ENCODE results near the gene ZNF350. TPM values are rescaled to one million over a fixed set of nuclear protein-coding genes. Genes with fewer than 3 reads are reported as not detected.
A peak's percentile ranks its signal among the peaks of the same experiment; 100 is the strongest.

Gene ZNF350
- total and polyA plus RNA-seq, 2 donors (not counting 3 experiments of a cell fraction or from before 2014, with no cell fraction given), result 2.6 to 9.8 TPM

DNA sequence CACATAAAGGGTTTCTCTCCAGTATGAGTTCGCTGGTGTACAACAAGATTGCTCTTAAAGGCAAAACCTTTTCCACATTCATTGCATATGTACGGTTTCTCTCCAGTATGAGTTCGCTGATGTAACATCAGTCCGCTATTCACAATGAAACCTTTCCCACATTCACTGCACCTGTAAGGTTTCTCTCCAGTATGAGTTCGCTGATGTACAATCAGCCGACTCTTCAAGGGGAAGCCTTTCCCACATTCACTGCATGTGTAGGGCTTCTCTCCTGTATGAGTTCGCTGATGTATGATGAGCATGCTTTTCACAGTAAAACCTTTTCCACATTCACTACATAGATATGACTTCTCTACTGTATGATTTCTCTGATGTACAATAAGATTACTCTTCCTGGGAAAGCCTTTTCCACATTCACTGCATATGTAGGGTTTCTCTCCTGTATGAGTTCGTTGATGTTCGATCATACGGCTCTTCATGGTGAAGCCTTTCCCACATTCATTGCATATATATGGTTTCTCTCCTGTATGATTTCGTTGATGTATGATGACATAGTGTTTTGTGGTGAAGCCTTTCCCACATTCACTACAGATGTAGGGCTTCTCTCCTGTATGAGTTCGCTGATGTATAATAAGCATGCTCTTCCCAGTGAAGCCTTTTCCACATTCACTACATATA, 47.5 kb upstream of the ZNF350 start:
- H3K4me2 ChIP-seq (ENCODE audit: insufficient read depth, low read length), result no peak overlapping the region
- no TSS peak for BruUV-seq (replicated peaks)
- ChIA-PET POLR2A (no interaction called here), CTCF (no interaction called here)
- no peaks in the 10 kb centered on the region for H3K27me3 ChIP-seq (ENCODE audit: control insufficient read depth in 2 of 2, insufficient read depth in 2 of 2, low read length in 2 of 2)
- H2AFZ ChIP-seq (ENCODE audit: low read depth, low read length), result no peak overlapping the region
- TF ChIP-seq EZH2 (IDR thresholded peaks at IDR 0.05; ENCODE audit: borderline replicate concordance, low read depth, low read length, severe bottlenecking) (no peak), FOS (IDR thresholded peaks at IDR 0.05; ENCODE audit: borderline replicate concordance, insufficient read depth, low read length) (no peak), MYC (IDR thresholded peaks at IDR 0.05; ENCODE audit: low read depth, low read length) (no peak), GATA2 (IDR thresholded peaks at IDR 0.05; ENCODE audit: insufficient read depth, insufficient read length, low read depth, low read length) (no peak)
- DNase-seq (ENCODE audit: low read depth, low spot score), result no peak
- H3K9ac ChIP-seq (replicated peaks; ENCODE audit: extremely low read depth, insufficient read depth, low read length), result no peak overlapping the region
- no peak overlapping the region for H3K27ac ChIP-seq (ENCODE audit: insufficient read depth, low read depth, low read length)
- intact Hi-C loops (cut with micrococcal nuclease), result no loop called here
- H3K4me1 ChIP-seq (ENCODE audit: control insufficient read depth, extremely low read depth, insufficient read depth, low read length), result peaks cover under 1% of the 10 kb centered on the region
- H3K79me2 ChIP-seq (ENCODE audit: control insufficient read depth, insufficient read depth, low read length), result no peaks in the 10 kb centered on the region
- H3K36me3 ChIP-seq (ENCODE audit: control insufficient read depth in 2 of 2, extremely low read depth in 1 of 2, insufficient read depth in 2 of 2, low read length in 2 of 2), result peaks cover 9 to 27% of the 10 kb centered on the region in 2 experiments
- no peaks in the 10 kb centered on the region for H4K20me1 ChIP-seq (replicated peaks; ENCODE audit: control insufficient read depth, extremely low read depth, insufficient read depth, low read length)
- no peak overlapping the region for H3K4me3 ChIP-seq (replicated peaks in 1 of 3; ENCODE audit: insufficient read depth in 1 of 3, low read depth in 1 of 3, low read length in 3 of 3)
- no peaks in the 10 kb centered on the region for H3K9me1 ChIP-seq (replicated peaks; ENCODE audit: control insufficient read depth, extremely low read depth, insufficient read depth, low read length)
- dilution Hi-C loops (cut with MboI; ENCODE audit: extremely low pct_ligation_motif_present, low sequenced_read_pairs), result no loop called here
- H3K9me3 ChIP-seq (replicated peaks; ENCODE audit: control insufficient read depth, insufficient read depth, low read length), result peaks cover 20% of the 10 kb centered on the region
- FAIRE-seq, result no peak

DNA sequence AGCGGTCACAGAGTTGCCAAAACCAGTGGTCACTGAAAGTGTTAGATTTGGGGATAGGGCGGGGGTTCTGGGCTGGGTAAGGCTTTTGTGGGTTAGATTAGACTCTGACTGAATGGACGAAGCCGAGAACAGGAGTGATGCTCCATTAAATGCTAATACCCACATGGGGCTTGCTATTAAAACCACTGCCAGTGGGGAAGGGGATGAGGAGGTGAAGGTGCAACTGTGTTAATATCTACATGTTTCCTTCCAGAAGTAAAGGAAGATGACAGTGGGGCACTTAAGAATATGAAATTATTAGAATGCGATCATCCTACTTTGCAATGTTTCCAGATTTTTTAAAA, 42.1 kb upstream of the ZNF350 start:
- H3K9me1 ChIP-seq (replicated peaks; ENCODE audit: control insufficient read depth, extremely low read depth, insufficient read depth, low read length), result no peaks in the 10 kb centered on the region

More for the DNA sequence above, 42.1 kb upstream of the ZNF350 start:
- BruUV-seq (replicated peaks), result no TSS peak
- peaks cover 10% of the 10 kb centered on the region for H3K79me2 ChIP-seq (ENCODE audit: control insufficient read depth, insufficient read depth, low read length)
- H3K27me3 ChIP-seq (ENCODE audit: control insufficient read depth in 2 of 2, insufficient read depth in 2 of 2, low read length in 2 of 2), result no peaks in the 10 kb centered on the region
- intact Hi-C loops (cut with micrococcal nuclease) (loop anchor here (1.0 to 5.0 kb wide), 7 partner anchors 20 to 209 kb away; partner anchors contain the start of genes PPP2R1A, ZNF350, ZNF432 and ZNF613), dilution Hi-C loops (cut with MboI; ENCODE audit: extremely low pct_ligation_motif_present, low sequenced_read_pairs) (no loop called here)
- H3K27ac ChIP-seq (ENCODE audit: insufficient read depth, low read depth, low read length), result peak overlapping the region; percentile 93
- peak overlapping the region; percentile 95 for H3K9ac ChIP-seq (replicated peaks; ENCODE audit: extremely low read depth, insufficient read depth, low read length)
- ChIA-PET CTCF (no interaction called here), POLR2A (interaction anchor here (0.9 to 1.1 kb wide), 3 partner anchors 20 to 161 kb away, joined by 3 to 5 read pairs (median 4); partner anchors contain the start of genes PPP2R1A, ZNF432 and ZNF615)
- FAIRE-seq, result no peak
- peaks cover 8% of the 10 kb centered on the region for H3K9me3 ChIP-seq (replicated peaks; ENCODE audit: control insufficient read depth, insufficient read depth, low read length)
- H3K36me3 ChIP-seq (ENCODE audit: control insufficient read depth in 2 of 2, extremely low read depth in 1 of 2, insufficient read depth in 2 of 2, low read length in 2 of 2), result peaks cover 0 to 3% of the 10 kb centered on the region in 2 experiments
- no peak for TF ChIP-seq MYC (IDR thresholded peaks at IDR 0.05; ENCODE audit: low read depth, low read length)
- TF ChIP-seq POLR2AphosphoS5 (IDR thresholded peaks at IDR 0.05; ENCODE audit: insufficient read depth, low read depth, low read length), result no peak
- TF ChIP-seq JUN (IDR thresholded peaks at IDR 0.05; ENCODE audit: borderline replicate concordance, insufficient read depth, insufficient read length, low read depth), result no peak
- no peak for TF ChIP-seq POLR2A (IDR thresholded peaks at IDR 0.05; ENCODE audit: low read depth, low read length)
- TF ChIP-seq, protein P1, sequence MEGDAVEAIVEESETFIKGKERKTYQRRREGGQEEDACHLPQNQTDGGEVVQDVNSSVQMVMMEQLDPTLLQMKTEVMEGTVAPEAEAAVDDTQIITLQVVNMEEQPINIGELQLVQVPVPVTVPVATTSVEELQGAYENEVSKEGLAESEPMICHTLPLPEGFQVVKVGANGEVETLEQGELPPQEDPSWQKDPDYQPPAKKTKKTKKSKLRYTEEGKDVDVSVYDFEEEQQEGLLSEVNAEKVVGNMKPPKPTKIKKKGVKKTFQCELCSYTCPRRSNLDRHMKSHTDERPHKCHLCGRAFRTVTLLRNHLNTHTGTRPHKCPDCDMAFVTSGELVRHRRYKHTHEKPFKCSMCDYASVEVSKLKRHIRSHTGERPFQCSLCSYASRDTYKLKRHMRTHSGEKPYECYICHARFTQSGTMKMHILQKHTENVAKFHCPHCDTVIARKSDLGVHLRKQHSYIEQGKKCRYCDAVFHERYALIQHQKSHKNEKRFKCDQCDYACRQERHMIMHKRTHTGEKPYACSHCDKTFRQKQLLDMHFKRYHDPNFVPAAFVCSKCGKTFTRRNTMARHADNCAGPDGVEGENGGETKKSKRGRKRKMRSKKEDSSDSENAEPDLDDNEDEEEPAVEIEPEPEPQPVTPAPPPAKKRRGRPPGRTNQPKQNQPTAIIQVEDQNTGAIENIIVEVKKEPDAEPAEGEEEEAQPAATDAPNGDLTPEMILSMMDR (IDR thresholded peaks at IDR 0.05; ENCODE audit: extremely low read depth in 1 of 2, insufficient read depth in 1 of 2, low read depth in 1 of 2, low read length in 2 of 2), result no peak
- no peak for TF ChIP-seq EZH2 (IDR thresholded peaks at IDR 0.05; ENCODE audit: borderline replicate concordance, low read depth, low read length, severe bottlenecking)
- no peak for TF ChIP-seq FOS (IDR thresholded peaks at IDR 0.05; ENCODE audit: borderline replicate concordance, insufficient read depth, low read length)
- TF ChIP-seq, protein P2, sequence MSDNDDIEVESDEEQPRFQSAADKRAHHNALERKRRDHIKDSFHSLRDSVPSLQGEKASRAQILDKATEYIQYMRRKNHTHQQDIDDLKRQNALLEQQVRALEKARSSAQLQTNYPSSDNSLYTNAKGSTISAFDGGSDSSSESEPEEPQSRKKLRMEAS (IDR thresholded peaks at IDR 0.05; ENCODE audit: insufficient read depth, insufficient read length), result no peak
- peak overlapping the region; percentile 59 to 90 (median 87) for H3K4me3 ChIP-seq (replicated peaks in 1 of 3; ENCODE audit: insufficient read depth in 1 of 3, low read depth in 1 of 3, low read length in 3 of 3)
- H4K20me1 ChIP-seq (replicated peaks; ENCODE audit: control insufficient read depth, extremely low read depth, insufficient read depth, low read length), result no peaks in the 10 kb centered on the region
- H2AFZ ChIP-seq (ENCODE audit: low read depth, low read length), result peak overlapping the region; percentile 99
- no peak for DNase-seq (ENCODE audit: low read depth, low spot score)
- H3K4me1 ChIP-seq (ENCODE audit: control insufficient read depth, extremely low read depth, insufficient read depth, low read length), result peaks cover 6% of the 10 kb centered on the region
- H3K4me2 ChIP-seq (ENCODE audit: insufficient read depth, low read length), result peak overlapping the region; percentile 95

Measured in endothelial cell of umbilical vein (primary cell).